GM12878 (cell line): ENCODE results near the gene CCDC97. TPM values are rescaled to one million over a fixed set of nuclear protein-coding genes. Genes with fewer than 3 reads are reported as not detected.
A peak's percentile ranks its signal among the peaks of the same experiment; 100 is the strongest.

Source experiments
- ATAC-seq: fragments of 200-7000 bp; cut with Tn5 transposase; 3 replicates; pipeline ENCODE4 v1.9.1; 2020; ENCODE audit warnings: mild to moderate bottlenecking, moderate library complexity
- BruUV-seq: library from RNA; stranded (reverse); fragments of 400-500 nt; replicated peaks from 2 replicates; lab custom pipeline; 2021; lab: Mats Ljungman, UMichigan
- CTCF ChIA-PET: fragments of 300-600 bp; sonication (Branson Sonifier 250); formaldehyde crosslinking; extraction: SDS; loops from one replicate; lab custom pipeline; 2021; ENCODE audit warnings: inconsistent platforms; lab: Yijun Ruan, JAX
- POLR2A ChIA-PET: fragments of 350-600 bp; formaldehyde crosslinking; extraction: SDS; loops from one replicate; lab custom pipeline; 2021; ENCODE audit warnings: inconsistent platforms; lab: Charles Lee
- RAD21 ChIA-PET: fragments of 300-600 bp; sonication (Branson Sonifier 250); formaldehyde crosslinking; loops from one replicate; lab custom pipeline; 2023; ENCODE audit warnings: antibody characterized with exemption; ENCODE audit not compliant: unreplicated experiment; lab: Charles Lee
- SMC1A ChIA-PET: fragments of 300-600 bp; sonication (Branson Sonifier 250); formaldehyde crosslinking; loops from one replicate; lab custom pipeline; 2023; ENCODE audit not compliant: unreplicated experiment, uncharacterized antibody; lab: Charles Lee
- DNase-seq: peaks from one replicate; pipeline ENCODE4 v3.0.0-alpha.2; 2011; ENCODE audit warnings: low read depth, low spot score
- FAIRE-seq: peaks from 3 replicates; lab custom pipeline; 2011; peaks lifted over from hg19 to GRCh38; lab: Jason Lieb, UNC
- H2AFZ ChIP-seq: 2 replicates; pipeline ENCODE4 v1.6.0; 2011; ENCODE audit warnings: low read depth, low read length, control low read depth; ENCODE audit not compliant: control insufficient read depth
- H3K27ac ChIP-seq: 2 replicates; pipeline ENCODE4 v1.5.1; 2011; ENCODE audit warnings: control low read depth; ENCODE audit not compliant: control insufficient read depth, insufficient read depth
- H3K27me3 ChIP-seq, 2 experiments: replicated peaks in 1 of 2; 2 replicates each; pipeline versions ENCODE4 v1.6.0 to v1.6.1; 2011; ENCODE audit warnings: low read length in 1 of 2; ENCODE audit not compliant: control insufficient read depth in 2 of 2, insufficient read depth in 2 of 2
- H3K36me3 ChIP-seq, 2 experiments: 2 replicates each; pipeline ENCODE4 v1.5.1; 2011; ENCODE audit warnings: low read length in 1 of 2; ENCODE audit not compliant: control insufficient read depth in 2 of 2, insufficient read depth in 2 of 2
- H3K4me1 ChIP-seq: 2 replicates; pipeline ENCODE4 v1.6.1; 2011; ENCODE audit warnings: mild to moderate bottlenecking, low read length, moderate library complexity, mixed read lengths; ENCODE audit not compliant: control insufficient read depth, insufficient read depth
- H3K4me2 ChIP-seq: 2 replicates; pipeline ENCODE4 v1.6.0; 2011; ENCODE audit warnings: control low read depth; ENCODE audit not compliant: control insufficient read depth, insufficient read depth
- H3K4me3 ChIP-seq: fragments of 200-600 bp; sonication (generic); 2 replicates; pipeline ENCODE4 v1.5.1; 2016
- H3K79me2 ChIP-seq: 2 replicates; pipeline ENCODE4 v1.6.0; 2011; ENCODE audit warnings: low read length; ENCODE audit not compliant: control insufficient read depth, insufficient read depth
- H3K9ac ChIP-seq: 2 replicates; pipeline ENCODE4 v1.8.0; 2011; ENCODE audit warnings: low read length, control low read depth, mixed read lengths; ENCODE audit not compliant: control insufficient read depth, insufficient read depth
- H3K9me3 ChIP-seq: replicated peaks from 3 replicates; pipeline ENCODE4 v1.5.1; 2011; ENCODE audit warnings: mild to moderate bottlenecking, low read length; ENCODE audit not compliant: control insufficient read depth, insufficient read depth
- H4K20me1 ChIP-seq: 2 replicates; pipeline ENCODE4 v1.6.0; 2011; ENCODE audit not compliant: control insufficient read depth, insufficient read depth
- EGR1 ChIP-seq, 2 experiments: IDR thresholded peaks; 1 replicate in 1 of 2; 2 replicates in 1 of 2; pipeline ENCODE4 v1.6.1; 2011 to 2012; ENCODE audit warnings: low read depth in 2 of 2, low read length in 2 of 2, borderline replicate concordance in 1 of 2, mild to moderate bottlenecking in 1 of 2, moderate library complexity in 1 of 2
- RAD21 ChIP-seq: IDR thresholded peaks from 2 replicates; pipeline ENCODE4 v1.6.1; 2011; ENCODE audit warnings: mild to moderate bottlenecking, low read depth, low read length, moderate library complexity; ENCODE audit not compliant: insufficient read depth
- RCOR1 ChIP-seq: conservative IDR thresholded peaks from 2 replicates; pipeline ENCODE4 v1.6.1; 2012; ENCODE audit warnings: low read depth, low read length, improper control_type of control experiment
- SMAD1 ChIP-seq: fragments of 450-650 bp; IDR thresholded peaks from 2 replicates; pipeline ENCODE4 v1.6.1; 2018; ENCODE audit warnings: mild to moderate bottlenecking, low read depth; ENCODE audit not compliant: partially characterized antibody
- SMAD5 ChIP-seq: IDR thresholded peaks from 2 replicates; pipeline ENCODE4 v1.6.1; 2016; ENCODE audit warnings: antibody characterized with exemption, low read depth
- SREBF1 ChIP-seq: IDR thresholded peaks from 2 replicates; pipeline ENCODE4 v1.6.1; 2012; ENCODE audit warnings: mild to moderate bottlenecking, low read length
- USF1 ChIP-seq: IDR thresholded peaks from 2 replicates; pipeline ENCODE4 v1.6.1; 2011; ENCODE audit warnings: borderline replicate concordance, low read depth, mild to moderate bottlenecking, moderate library complexity, mixed read lengths, low read length; ENCODE audit not compliant: insufficient read depth; ENCODE audit errors: extremely low read length
- ZSCAN29 ChIP-seq: fragments of 450-650 bp; IDR thresholded peaks from 2 replicates; pipeline ENCODE4 v1.6.1; 2017; ENCODE audit warnings: mild to moderate bottlenecking, moderate library complexity
- WGBS: methylation state at CpG from one replicate; pipeline ENCODE4 v1.1.6; 2016; ENCODE audit warnings: low lambda C conversion rate; ENCODE audit not compliant: insufficient replicate concordance, insufficient coverage; ENCODE audit errors: missing lambda C conversion rate; 5-methylcytosine and 5-hydroxymethylcytosine counted together
- in situ Hi-C: fragments of 300-500 bp; cut with MboI; formaldehyde crosslinking; loops from 9 replicates; pipeline ENCODE4 v1.14.3; 2018; ENCODE audit warnings: mixed read lengths
- intact Hi-C: fragments of 100-400 bp; cut with micrococcal nuclease; formaldehyde crosslinking; loops from one replicate; pipeline ENCODE4 v1.14.2; 2022; ENCODE audit not compliant: unreplicated experiment
- polyA plus RNA-seq, 11 experiments: library from polyadenylated mRNA; depleted of rRNA in 4 of 11; unstranded in 6 of 11; stranded (reverse) in 5 of 11; fragments of >200 nt; fragmentation: Nextera tagmentation in 4 of 11; fragmentation: Illumina TruSeq in 1 of 11; extraction: Ambion mirVana in 4 of 11; extraction: Trizol in 1 of 11; gene quantifications; 1 replicate in 1 of 11; 2 replicates in 10 of 11; pipeline versions ENCODE4 v1.2.1 to v1.2.3, GENCODE V29; 2011 to 2016; ENCODE audit warnings: inconsistent platforms in 2 of 11, missing spikeins in 2 of 11, low read depth in 1 of 11
- total RNA-seq, 4 experiments: library from RNA; depleted of rRNA in 3 of 4; stranded (reverse); fragments of >200 nt in 3 of 4; fragmentation: Illumina TruSeq in 1 of 4; extraction: Trizol in 1 of 4; gene quantifications; 2 replicates each; pipeline versions ENCODE4 v1.2.1 to v1.2.3, GENCODE V29; 2013 to 2021

The CCDC97 gene
- total and polyA plus RNA-seq, 10 of the 15 experiments (the other 5 are each of a cell fraction or from before 2014, with no cell fraction given), result 1.8 to 34.1 (median 18.8) TPM

GRCh38 chr19:41319500-41320184 lies 9.7 kb downstream of the CCDC97 start:
- Histone ChIP-seq H3K36me3 (peaks cover 16 to 36% of the 10 kb centered on the region in 2 experiments), H3K9me3 (no peaks in the 10 kb centered on the region), H3K27me3 (no peaks in the 10 kb centered on the region), H2AFZ (no peak overlapping the region), H4K20me1 (no peaks in the 10 kb centered on the region), H3K79me2 (no peaks in the 10 kb centered on the region), H3K4me2 (no peak overlapping the region), H3K4me1 (no peaks in the 10 kb centered on the region), H3K4me3 (no peak overlapping the region), H3K27ac (no peak overlapping the region), H3K9ac (no peak overlapping the region)
- intact Hi-C loops, result no loop called here
- ATAC-seq, result no peak
- POLR2A ChIA-PET, result no interaction called here
- WGBS, result 86% methylated on average over 20 of the region's 20 CpGs
- DNase-seq, result no peak
- RAD21 ChIA-PET, result no interaction called here
- SMC1A ChIA-PET, result no interaction called here
- CTCF ChIA-PET, result no interaction called here
- FAIRE-seq, result no peak
- no TSS peak for BruUV-seq
- TF ChIP-seq SMAD5, result 0 out of 2 replicates have a peak, but pooled peaks have one; percentile 19
- TF ChIP-seq SMAD1, result no peak
- in situ Hi-C loops, result no loop called here

DNA sequence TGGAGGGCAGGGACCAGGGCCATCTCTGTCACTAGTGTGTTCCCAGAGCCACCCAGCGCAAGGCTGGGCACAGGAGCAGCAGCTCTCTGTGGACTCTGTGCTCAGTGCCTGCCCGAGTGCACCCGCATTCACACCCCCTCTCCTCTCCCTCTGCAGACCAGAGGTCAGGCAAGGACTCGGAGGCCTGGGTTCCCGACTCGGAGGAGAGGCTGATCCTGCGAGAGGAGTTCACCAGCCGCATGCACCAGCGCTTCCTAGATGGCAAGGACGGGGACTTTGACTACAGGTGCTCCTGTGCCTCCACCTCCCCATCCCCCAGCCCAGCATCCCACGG lies 10.2 kb downstream of the CCDC97 start:
- 86% methylated on average over 11 of the region's 11 CpGs for WGBS
- Histone ChIP-seq H2AFZ (no peak overlapping the region), H3K9me3 (no peaks in the 10 kb centered on the region), H3K27me3 (no peaks in the 10 kb centered on the region), H4K20me1 (no peaks in the 10 kb centered on the region), H3K4me2 (no peak overlapping the region), H3K27ac (no peak overlapping the region), H3K4me1 (no peaks in the 10 kb centered on the region), H3K9ac (no peak overlapping the region), H3K79me2 (no peaks in the 10 kb centered on the region), H3K36me3 (peaks cover 16 to 39% of the 10 kb centered on the region in 2 experiments), H3K4me3 (no peak overlapping the region)
- no peak for FAIRE-seq
- intact Hi-C loops, result no loop called here
- no TSS peak for BruUV-seq
- DNase-seq, result no peak
- in situ Hi-C loops, result no loop called here
- SMC1A ChIA-PET, result no interaction called here
- no peak for ATAC-seq
- CTCF ChIA-PET, result no interaction called here
- POLR2A ChIA-PET, result no interaction called here
- RAD21 ChIA-PET, result no interaction called here
- TF ChIP-seq EGR1 (IDR thresholded peaks at IDR 0.05; ENCODE audit: borderline replicate concordance in 1 of 2, low read depth in 2 of 2, low read length in 2 of 2) (no peak), RCOR1 (no peak), SREBF1 (no peak), RAD21 (no peak), USF1 (no peak), ZSCAN29 (no peak), SMAD5 (0 out of 2 replicates have a peak, but pooled peaks have one; percentile 12)
